GM21529 (cell line): ENCODE measurements around the gene APOM.

Experiments
- ATAC-seq: cut with Tn5 transposase; IDR thresholded peaks from one replicate; pipeline ENCODE4 v1.9.1; 2021; ENCODE audit not compliant: unreplicated experiment

The APOM gene

DNA sequence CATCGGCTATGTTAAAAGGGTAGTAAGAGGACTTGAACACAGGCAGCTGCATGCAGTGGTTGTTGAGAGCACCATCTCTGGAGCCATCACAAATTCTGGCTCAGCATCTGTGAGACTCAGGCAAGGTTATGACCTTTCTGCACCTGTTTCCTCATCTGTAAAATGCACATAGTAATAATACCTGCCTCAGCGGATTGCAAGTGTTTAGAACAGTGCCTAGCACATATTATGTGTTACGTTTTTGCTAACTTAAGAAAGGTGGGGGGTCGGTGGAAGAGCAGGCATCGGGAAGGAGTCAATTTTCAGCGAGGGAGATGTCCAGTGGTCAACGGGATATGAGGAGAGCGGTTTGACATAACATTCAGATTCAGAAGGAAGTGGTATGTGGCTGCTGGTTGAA is 22.3 kb downstream of the APOM start:
- ATAC-seq: no peak

GRCh38 chr6:31680226-31681134 is 24.8 kb downstream of the APOM start, which contains the start of gene LY6G5C:
LY6G5C (minus strand) TSS chr6:31681067; CDS start chr6:31680373, 694 bp downstream.
- no peak for ATAC-seq

- ATAC-seq: no peak
Measured at GRCh38 chr6:31681135-31681671, 25.5 kb downstream of the APOM start.

- no peak for ATAC-seq
Measured at GRCh38 chr6:31683591-31683990, 27.9 kb downstream of the APOM start.

- ATAC-seq: no peak
Measured at GRCh38 chr6:31686483-31686882, 30.8 kb downstream of the APOM start.

DNA sequence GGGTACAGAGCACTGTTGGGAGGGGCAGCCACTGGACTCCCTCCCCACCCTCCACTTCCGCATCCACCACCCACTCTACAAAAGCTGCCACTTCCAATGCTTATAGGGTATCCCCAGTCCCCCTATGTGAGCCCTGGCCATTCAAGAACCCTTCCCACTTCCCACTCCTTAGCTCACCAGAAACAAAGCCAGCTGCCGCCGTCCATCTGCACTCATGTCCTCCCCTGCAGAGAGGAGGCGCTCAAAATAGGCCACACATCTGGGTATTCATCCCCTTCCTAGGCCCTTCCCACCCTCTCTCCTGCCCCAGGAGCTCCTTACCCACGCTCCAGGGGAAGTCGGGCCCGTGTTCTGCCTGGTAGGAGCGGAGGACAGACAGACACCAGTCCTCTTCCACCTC is 31.6 kb downstream of the APOM start:
- ATAC-seq: no peak

DNA sequence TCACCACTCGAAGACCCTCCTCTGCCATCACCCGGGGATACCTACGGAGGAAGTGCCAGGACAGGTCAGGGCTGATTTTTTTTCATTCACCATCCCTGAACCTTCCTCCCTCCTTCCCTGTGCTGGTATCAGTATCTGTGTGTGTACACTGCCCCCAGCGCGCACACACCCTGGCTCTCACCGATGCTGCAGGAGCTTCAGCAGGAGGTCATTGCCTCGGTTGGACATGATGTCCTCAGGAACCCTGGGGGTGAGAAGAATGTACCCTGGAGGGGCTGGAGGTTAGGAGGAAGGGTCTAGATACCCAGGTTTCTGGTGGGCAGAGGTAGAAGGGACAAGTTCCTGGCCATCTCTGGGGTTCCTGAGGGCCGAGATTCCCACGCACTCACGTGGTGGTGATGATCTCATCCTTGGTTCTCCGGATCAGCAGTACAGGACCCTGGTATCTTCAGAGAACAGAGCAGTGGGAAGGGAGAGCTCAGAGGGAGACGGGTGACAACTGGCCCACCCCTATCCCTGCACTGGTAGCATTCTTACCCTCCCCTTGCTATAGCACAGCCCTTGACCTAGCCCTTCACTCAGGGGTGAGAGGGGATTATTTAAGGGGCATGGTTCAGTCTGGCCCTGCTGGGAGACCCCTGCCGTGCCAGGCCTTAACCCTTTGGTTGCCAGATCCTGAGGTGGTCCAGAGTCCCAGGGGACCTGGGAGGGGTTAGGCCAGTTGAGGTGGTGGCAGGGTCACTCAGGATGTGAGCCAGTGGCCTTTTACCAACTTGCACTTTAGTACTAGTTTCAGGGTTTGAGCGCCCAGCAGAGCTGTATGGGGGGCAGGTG is 32.4 kb downstream of the APOM start:
- no peak for ATAC-seq

DNA sequence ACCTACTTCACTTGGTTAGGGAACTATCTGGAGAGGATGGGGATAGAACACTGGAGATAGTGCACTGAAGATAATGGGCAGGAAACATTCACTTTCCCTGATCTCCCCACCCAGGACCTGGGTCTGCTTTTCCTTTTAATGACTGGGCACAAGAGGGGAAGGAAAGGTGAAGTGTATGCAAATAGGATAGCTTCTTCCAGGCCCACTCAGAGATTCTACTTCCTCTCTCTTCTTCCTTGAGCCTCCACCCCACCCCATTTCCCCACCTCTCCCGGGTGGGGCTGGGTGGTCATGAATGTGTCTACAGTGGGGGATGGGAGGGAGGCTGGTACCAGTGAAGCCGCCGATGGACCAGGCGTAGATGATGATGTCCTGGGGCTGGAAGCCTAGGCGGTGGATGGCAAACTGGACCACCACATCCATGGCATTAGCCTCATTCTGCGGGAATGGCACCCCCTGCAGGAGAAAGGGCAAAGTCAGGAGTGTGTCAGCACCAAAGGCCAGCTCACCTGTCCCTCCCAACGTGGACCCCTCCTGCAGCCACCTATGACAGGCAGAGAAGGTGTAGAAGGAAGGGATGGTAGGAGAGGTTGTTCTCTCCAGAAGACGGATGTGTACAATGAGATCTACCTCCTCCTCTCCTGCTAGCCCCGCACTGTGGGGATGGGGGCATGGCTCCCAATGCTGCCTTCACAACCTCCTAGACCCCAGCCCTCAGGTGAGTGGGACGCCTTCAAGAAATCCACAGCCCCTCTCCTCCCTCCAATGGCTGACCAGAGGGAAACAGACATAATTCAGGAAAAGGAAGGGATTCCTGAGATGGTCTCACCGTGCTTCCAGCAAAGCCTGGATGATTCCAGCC is 33.8 kb downstream of the APOM start:
- ATAC-seq: no peak

DNA sequence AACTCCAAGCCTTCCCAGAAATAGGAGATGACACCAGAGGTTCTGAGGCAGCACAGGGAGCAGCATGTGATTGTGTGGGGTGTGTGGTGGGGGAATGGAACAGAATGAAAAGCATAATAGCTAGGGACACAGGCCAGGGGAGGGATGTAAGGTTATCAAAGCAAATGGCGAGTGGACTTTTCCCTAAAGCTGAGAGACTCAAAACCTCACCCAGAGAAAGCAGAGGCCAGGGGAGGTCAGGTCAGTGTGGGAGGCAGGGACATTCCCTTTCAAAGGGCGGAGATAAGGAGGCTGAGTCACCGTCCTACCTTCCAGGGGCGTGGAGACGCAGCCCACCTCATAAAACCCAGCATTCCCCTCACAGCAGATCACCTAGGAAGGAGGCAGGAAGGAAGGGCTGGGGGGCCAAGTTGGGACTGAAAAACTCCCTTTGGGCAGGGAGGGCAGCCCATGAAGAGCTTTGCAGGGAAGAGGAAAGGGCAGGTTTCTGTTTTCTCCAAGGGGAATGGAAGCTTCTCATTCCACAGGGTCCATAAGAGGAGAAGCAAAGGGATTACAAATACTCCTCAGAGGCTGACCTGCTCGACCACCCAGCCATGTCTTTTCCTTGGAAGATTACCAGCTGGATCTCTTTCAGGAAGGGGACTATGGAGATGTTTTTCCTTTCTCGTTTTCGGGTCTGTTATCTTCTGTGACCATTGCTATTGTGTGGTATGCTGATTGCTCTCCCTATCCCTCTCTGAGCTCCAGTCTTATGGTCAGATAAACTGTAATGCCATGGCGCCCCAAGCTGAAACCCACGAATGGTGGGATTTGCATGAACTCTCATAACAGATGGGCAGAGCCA is 34.8 kb downstream of the APOM start:
- no peak for ATAC-seq

DNA sequence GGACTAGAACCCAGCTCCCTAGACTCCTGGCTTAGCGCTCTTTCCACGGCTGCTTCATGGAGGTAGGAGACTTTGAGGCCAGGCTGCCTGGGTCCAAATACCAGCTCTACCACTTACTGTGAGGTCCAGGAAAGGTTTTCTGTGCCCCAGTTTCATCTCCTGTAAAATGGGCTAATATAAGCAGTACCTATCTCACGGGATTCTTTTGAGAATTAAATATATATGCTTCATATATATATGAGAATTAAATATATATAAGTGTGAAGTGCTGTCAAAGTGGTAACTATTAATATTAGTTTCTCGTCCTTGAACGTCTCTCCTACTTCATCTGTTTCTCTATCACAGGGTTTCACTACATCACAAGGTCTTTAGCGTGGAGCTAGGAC is 35.4 kb downstream of the APOM start:
- ATAC-seq: no peak

GRCh38 chr6:31691564-31692108 is 35.9 kb downstream of the APOM start:
- ATAC-seq: no peak

DNA sequence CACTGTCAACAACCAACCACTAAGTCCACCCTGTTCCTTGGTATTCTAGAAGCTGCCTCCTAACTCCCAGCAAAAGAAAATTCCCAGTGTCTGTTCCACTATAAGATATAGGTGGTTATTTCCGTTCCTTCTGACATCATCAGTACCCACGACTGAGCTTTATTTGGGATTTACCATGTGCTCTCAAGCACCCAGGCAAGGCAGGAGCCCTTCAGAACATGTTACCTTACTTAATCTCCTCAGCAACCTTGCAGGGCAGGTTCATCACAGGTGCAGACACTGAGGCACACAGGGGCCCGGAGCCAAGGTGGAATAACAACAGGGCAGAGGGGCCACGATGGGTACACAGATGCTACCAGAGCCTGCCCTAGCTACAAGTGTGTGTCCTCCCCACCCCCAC is 36.7 kb downstream of the APOM start:
- no peak for ATAC-seq

GRCh38 chr6:31692886-31693285 is 37.2 kb downstream of the APOM start:
- no peak for ATAC-seq

DNA sequence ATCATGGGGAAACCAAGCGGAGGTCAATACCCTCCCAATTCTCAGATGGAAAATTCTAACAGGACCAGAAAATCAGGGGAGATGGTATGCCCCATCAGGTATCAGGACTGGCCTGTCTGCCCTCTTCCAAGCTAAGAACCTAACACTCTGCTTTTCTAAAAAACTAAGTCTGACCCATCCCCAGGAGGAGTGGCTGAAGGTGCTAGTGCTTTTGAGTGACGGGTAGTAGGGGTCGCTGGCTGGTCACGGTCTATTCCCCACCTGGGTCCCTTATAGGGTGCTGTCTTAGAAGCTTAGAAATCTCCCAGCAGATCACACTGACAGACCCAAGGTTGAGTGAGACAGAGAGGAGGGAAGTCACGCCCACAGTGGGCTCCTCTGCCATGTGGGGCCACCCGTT is 37.8 kb downstream of the APOM start:
- ATAC-seq: no peak

DNA sequence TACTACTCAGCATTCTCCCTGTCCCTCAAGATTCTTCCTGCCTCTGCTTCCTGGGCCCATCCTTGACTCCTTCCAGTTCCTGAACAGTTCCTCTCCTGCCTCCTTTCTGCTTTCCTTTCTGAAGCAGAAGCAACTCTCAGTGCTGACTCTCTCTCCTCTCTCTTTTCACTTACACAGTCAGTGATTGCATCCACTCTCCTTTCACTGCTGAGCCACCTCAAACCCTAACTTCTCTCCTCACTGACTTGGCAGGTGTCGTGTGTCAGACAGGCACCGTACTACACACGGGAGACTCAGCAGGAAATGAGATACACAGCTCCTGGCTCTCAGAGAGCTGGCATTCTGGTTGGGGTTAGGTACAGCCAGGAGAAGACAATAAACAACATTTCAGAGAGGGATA is 41.9 kb downstream of the APOM start:
- ATAC-seq: no peak

DNA sequence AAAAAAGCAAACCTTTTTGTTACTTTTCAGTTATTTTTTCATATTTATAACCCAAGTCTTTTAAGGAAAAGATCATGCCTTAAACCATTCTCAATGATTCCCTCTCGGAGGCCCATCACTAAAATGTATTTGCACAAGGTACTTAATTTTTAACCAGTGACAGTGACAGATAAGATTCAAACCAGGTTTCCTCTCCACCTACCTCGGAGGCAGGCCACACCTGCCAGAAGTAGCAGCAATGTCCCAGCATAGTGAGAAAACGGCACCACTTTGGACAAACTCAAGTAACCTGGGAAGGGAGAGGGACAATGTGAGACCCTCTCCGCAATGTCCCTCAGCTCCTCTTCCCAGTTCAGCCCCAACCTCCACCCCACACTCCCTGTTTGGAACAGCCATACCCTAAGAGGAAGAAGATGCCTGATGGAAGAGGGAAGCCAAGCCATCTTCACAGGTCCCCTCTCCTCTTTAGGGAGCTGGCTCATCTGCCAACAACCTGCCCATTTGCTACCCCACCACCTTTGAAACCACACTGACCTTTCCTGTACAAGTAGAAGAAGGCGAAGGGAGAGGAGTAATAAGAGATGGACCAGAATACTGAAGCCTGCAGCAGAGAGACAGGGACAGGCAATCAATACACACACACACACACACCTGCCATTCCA is 45.2 kb downstream of the APOM start:
- no peak for ATAC-seq

GRCh38 chr6:31701666-31702404 is 46.1 kb downstream of the APOM start:
- no peak for ATAC-seq

GRCh38 chr6:31702405-31702818 is 46.7 kb downstream of the APOM start:
- no peak for ATAC-seq
